Kidney (tissue), 14 donors: ENCODE results near the gene USP3. TPM values are rescaled to one million over a fixed set of nuclear protein-coding genes. Genes with fewer than 3 reads are reported as not detected.

Source experiments
- DNase-seq, 5 donors: peaks; one replicate each; pipeline ENCODE4 v3.0.0-alpha.2; 2013 to 2020
- FAIRE-seq: peaks from 2 replicates; lab custom pipeline; 2012; peaks lifted over from hg19 to GRCh38; lab: Jason Lieb, UNC
- H3K27ac ChIP-seq, 2 donors: one replicate each; pipeline ENCODE4 v1.7.0; 2013; ENCODE audit warnings: low read depth in 2 of 2, low read length in 2 of 2, inconsistent platforms in 1 of 2
- H3K27me3 ChIP-seq: one replicate; pipeline ENCODE4 v1.7.1; 2013; ENCODE audit warnings: low read length, inconsistent platforms; ENCODE audit not compliant: control insufficient read depth, insufficient read depth
- H3K36me3 ChIP-seq, 3 donors: one replicate each; pipeline versions ENCODE4 v1.7.0 to v1.7.1; 2013; ENCODE audit warnings: low read length in 3 of 3, control low read depth in 1 of 3, inconsistent platforms in 1 of 3; ENCODE audit not compliant: insufficient read depth in 3 of 3, control insufficient read depth in 2 of 3
- H3K4me1 ChIP-seq, 3 donors: one replicate each; pipeline versions ENCODE4 v1.7.0 to v1.7.1; 2013; ENCODE audit warnings: low read length in 3 of 3, inconsistent platforms in 1 of 3, low read depth in 1 of 3; ENCODE audit not compliant: control insufficient read depth in 2 of 3, insufficient read depth in 2 of 3
- H3K4me3 ChIP-seq, 3 donors: one replicate each; pipeline versions ENCODE4 v1.7.0 to v1.8.1; 2013; ENCODE audit warnings: low read length in 3 of 3, control low read depth in 1 of 3, inconsistent platforms in 1 of 3
- H3K9ac ChIP-seq, 3 donors: one replicate each; pipeline versions ENCODE4 v1.7.0 to v1.7.1; 2013; ENCODE audit warnings: low read length in 3 of 3, control low read depth in 1 of 3, inconsistent platforms in 1 of 3
- H3K9me3 ChIP-seq, 3 donors: one replicate each; pipeline versions ENCODE4 v1.7.0 to v1.7.1; 2013; ENCODE audit warnings: low read length in 3 of 3, control low read depth in 1 of 3, inconsistent platforms in 1 of 3; ENCODE audit not compliant: control insufficient read depth in 2 of 3, insufficient read depth in 1 of 3
- CTCF ChIP-seq: IDR thresholded peaks from 3 replicates; pipeline ENCODE4 v1.5.1; 2012; ENCODE audit warnings: mild to moderate bottlenecking, moderate library complexity, borderline replicate concordance; ENCODE audit not compliant: insufficient read depth; ENCODE audit errors: extremely low read depth
- intact Hi-C: fragments of 100-400 bp; cut with DNase I; formaldehyde crosslinking; loops from one replicate; pipeline ENCODE4 v1.11.1; 2022
- polyA plus RNA-seq: library from polyadenylated mRNA; stranded (reverse); fragments of 350-450 nt; fragmentation: Illumina TruSeq; extraction: RNeasy Lipid Tissue Mini Kit (QIAGEN cat#74804); gene quantifications from one replicate; pipeline ENCODE4 v1.2.3, GENCODE V29; 2014; ENCODE audit warnings: low read depth, low replicate concordance; ENCODE audit not compliant: insufficient read depth
- total RNA-seq: library from RNA; stranded (reverse); fragmentation: NEBNext Ultra II Directional; extraction: Animal tissue kit (Norgen Biotek cat#: 25700); gene quantifications from one replicate; pipeline ENCODE4 v1.2.1, GENCODE V29; 2021
- donor health status: control.
- donor health status: control.
- donor health status: control.
- donor health status: control.
- donor health status: control.
- donor health status: DM: yes; HTN: yes; CAD: no.
- donor health status: Normal renal cell carcinoma (clear cell type).

USP3 gene
- total and polyA plus RNA-seq, 2 donors from 2014 or later, result 25.2 to 72.5 TPM

- intact Hi-C loops, result no loop called here
- Histone ChIP-seq H3K4me1 (no peaks in the 10 kb centered on the region), H3K4me3 (no peak overlapping the region), H3K27me3 (no peaks in the 10 kb centered on the region), H3K27ac (no peak overlapping the region), H3K36me3 (peaks cover 4 to 46% (median 28%) of the 10 kb centered on the region in 3 donors), H3K9me3 (no peaks in the 10 kb centered on the region), H3K9ac (no peak overlapping the region)
- DNase-seq, result no peak
- TF ChIP-seq CTCF, result no peak
- FAIRE-seq, result no peak
These were observed 84.4 kb downstream of the USP3 start for GRCh38 chr15:63588826-63589225.

- Histone ChIP-seq H3K36me3 (peaks cover 2 to 30% (median 22%) of the 10 kb centered on the region in 3 donors), H3K27me3 (no peaks in the 10 kb centered on the region), H3K27ac (no peak overlapping the region), H3K4me1 (peaks cover 4 to 30% (median 29%) of the 10 kb centered on the region in 3 donors), H3K4me3 (no peak overlapping the region), H3K9ac (no peak overlapping the region), H3K9me3 (no peaks in the 10 kb centered on the region)
- TF ChIP-seq CTCF, result no peak
- intact Hi-C loops, result no loop called here
- DNase-seq (no peak), FAIRE-seq (no peak)
These were observed 89.6 kb downstream of the USP3 start for GRCh38 chr15:63593705-63594671.

GRCh38 chr15:63595065-63595464, 90.7 kb downstream of the USP3 start:
- Histone ChIP-seq H3K9ac (no peak overlapping the region), H3K27me3 (no peaks in the 10 kb centered on the region), H3K4me3 (no peak overlapping the region), H3K27ac (no peak overlapping the region), H3K9me3 (no peaks in the 10 kb centered on the region), H3K4me1 (peaks cover 4 to 41% (median 32%) of the 10 kb centered on the region in 3 donors), H3K36me3 (peaks cover 2 to 24% (median 16%) of the 10 kb centered on the region in 3 donors)
- FAIRE-seq (no peak), DNase-seq (no peak)
- no peak for TF ChIP-seq CTCF
- intact Hi-C loops, result no loop called here
